SK-N-SH treated with all-trans-retinoic acid at 6 μM for 48 hours (cell line): Measurements from ENCODE around the gene CDH4.

Source experiments
- ATAC-seq: fragments of 200-7000 bp; cut with Tn5 transposase; 3 replicates; pipeline ENCODE4 v1.9.1; 2020; ENCODE audit warnings: mild to moderate bottlenecking, moderate library complexity
- BACH2 ChIP-seq: fragments of 250-450 bp; sonication (Bioruptor Pico); IDR thresholded peaks from 2 replicates; pipeline ENCODE4 v1.9.0; 2021; ENCODE audit warnings: mild to moderate bottlenecking, borderline replicate concordance
- CSDC2 ChIP-seq: fragments of 250-450 bp; sonication (Bioruptor Pico); IDR thresholded peaks from 2 replicates; pipeline ENCODE4 v1.5.0; 2020; ENCODE audit warnings: mild to moderate bottlenecking, moderate library complexity
- GLIS3 ChIP-seq: fragments of 250-450 bp; sonication (Bioruptor Pico); IDR thresholded peaks from 2 replicates; pipeline ENCODE4 v1.5.0; 2020; ENCODE audit warnings: mild to moderate bottlenecking, moderate library complexity
- ISL1 ChIP-seq: fragments of 250-450 bp; sonication (Bioruptor Pico); IDR thresholded peaks from 2 replicates; pipeline ENCODE4 v2.1.2; 2022; ENCODE audit warnings: mild to moderate bottlenecking, moderate library complexity
- PPARA ChIP-seq: fragments of 250-450 bp; sonication (Bioruptor Pico); IDR thresholded peaks from 2 replicates; pipeline ENCODE4 v1.5.0; 2020; ENCODE audit warnings: mild to moderate bottlenecking, borderline replicate concordance
- RARB ChIP-seq: fragments of 250-450 bp; sonication (Bioruptor Pico); IDR thresholded peaks from 2 replicates; pipeline ENCODE4 v1.8.0; 2021; ENCODE audit warnings: mild to moderate bottlenecking, moderate library complexity
- TCF4 ChIP-seq: fragments of 250-450 bp; sonication (Bioruptor Pico); IDR thresholded peaks from 2 replicates; pipeline ENCODE4 v1.8.0; 2021; ENCODE audit warnings: mild to moderate bottlenecking, moderate library complexity, borderline replicate concordance
- TOX ChIP-seq: fragments of 250-450 bp; sonication (Bioruptor Pico); IDR thresholded peaks from 2 replicates; pipeline ENCODE4 v1.8.0; 2021; ENCODE audit warnings: mild to moderate bottlenecking, moderate library complexity, borderline replicate concordance
- ZC3H10 ChIP-seq: fragments of 250-450 bp; sonication (Bioruptor Pico); IDR thresholded peaks from 2 replicates; pipeline ENCODE4 v1.5.1; 2021; ENCODE audit warnings: mild to moderate bottlenecking, moderate library complexity
- ZFP3 ChIP-seq: fragments of 250-450 bp; sonication (Bioruptor Pico); IDR thresholded peaks from 2 replicates; pipeline ENCODE4 v1.5.0; 2020; ENCODE audit warnings: mild to moderate bottlenecking, moderate library complexity
- ZFP30 ChIP-seq: fragments of 450-650 bp; formaldehyde crosslinking; IDR thresholded peaks from 2 replicates; pipeline ENCODE4 v1.5.0; 2022; ENCODE audit warnings: mild to moderate bottlenecking, moderate library complexity
- ZNF565 ChIP-seq: fragments of 450-650 bp; formaldehyde crosslinking; conservative IDR thresholded peaks from 2 replicates; pipeline ENCODE4 v1.5.0; 2020; ENCODE audit warnings: low read depth, mild to moderate bottlenecking, moderate library complexity
- ZNF70 ChIP-seq: fragments of 450-650 bp; formaldehyde crosslinking; IDR thresholded peaks from 2 replicates; pipeline ENCODE4 v1.5.0; 2020; ENCODE audit warnings: mild to moderate bottlenecking, moderate library complexity
- ZNF8 ChIP-seq: fragments of 450-650 bp; formaldehyde crosslinking; IDR thresholded peaks from 2 replicates; pipeline ENCODE4 v1.5.0; 2020; ENCODE audit warnings: mild to moderate bottlenecking, moderate library complexity
- TF ChIP-seq, protein P1 (sequence below): fragments of 250-450 bp; sonication (Bioruptor Pico); IDR thresholded peaks from 2 replicates; pipeline ENCODE4 v1.8.0; 2021; ENCODE audit warnings: low read depth, mild to moderate bottlenecking, moderate library complexity, borderline replicate concordance
- TF ChIP-seq, protein P2 (sequence below): fragments of 250-450 bp; sonication (Bioruptor Pico); IDR thresholded peaks from 2 replicates; pipeline ENCODE4 v1.5.1; 2020; ENCODE audit warnings: low read depth, mild to moderate bottlenecking, moderate library complexity
- TF ChIP-seq, protein P3 (sequence below): fragments of 250-450 bp; sonication (Bioruptor Pico); IDR thresholded peaks from 2 replicates; pipeline ENCODE4 v1.5.1; 2021; ENCODE audit warnings: mild to moderate bottlenecking, moderate library complexity

CDH4 gene

DNA sequence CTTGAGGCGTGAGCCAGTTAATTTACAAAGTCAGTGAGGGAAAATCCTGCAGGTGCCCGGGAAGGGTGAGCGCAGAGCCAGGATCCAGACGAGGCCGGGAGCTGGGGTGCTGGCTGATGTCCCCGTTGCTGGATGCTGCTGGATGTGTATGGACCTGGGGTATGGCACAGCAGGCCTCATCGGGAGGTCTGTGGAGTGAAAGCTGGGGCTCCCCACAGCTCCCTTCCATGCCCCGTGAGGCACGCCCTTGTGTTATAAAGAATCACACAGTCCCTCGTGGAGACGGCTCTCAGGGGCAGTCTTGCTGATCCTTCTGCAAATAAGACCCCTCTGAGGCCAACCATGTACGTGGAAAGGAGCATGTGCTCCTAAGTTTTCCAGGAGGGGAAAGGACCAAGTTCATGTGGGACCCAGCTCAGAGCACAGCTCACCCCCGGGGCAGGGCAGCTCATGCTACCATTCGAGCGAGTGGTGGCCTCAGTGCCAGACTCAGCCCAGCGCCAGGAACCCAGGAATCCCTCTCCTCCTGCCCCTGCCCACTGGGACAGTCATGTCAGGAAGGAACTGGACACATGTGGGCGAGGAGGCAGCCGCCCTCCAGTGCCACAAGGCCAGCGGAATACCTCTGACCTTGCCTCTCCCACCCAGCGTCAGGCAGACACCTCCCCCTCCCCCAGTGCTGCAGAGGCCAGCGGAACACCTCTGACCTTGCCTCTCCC is 97.5 kb downstream of the CDH4 start:
- no peak for ATAC-seq
- TF ChIP-seq ZNF70 (CRISPR knock-in tag) = no peak
- no peak for TF ChIP-seq TOX (CRISPR knock-in tag)
- TF ChIP-seq, protein P1, sequence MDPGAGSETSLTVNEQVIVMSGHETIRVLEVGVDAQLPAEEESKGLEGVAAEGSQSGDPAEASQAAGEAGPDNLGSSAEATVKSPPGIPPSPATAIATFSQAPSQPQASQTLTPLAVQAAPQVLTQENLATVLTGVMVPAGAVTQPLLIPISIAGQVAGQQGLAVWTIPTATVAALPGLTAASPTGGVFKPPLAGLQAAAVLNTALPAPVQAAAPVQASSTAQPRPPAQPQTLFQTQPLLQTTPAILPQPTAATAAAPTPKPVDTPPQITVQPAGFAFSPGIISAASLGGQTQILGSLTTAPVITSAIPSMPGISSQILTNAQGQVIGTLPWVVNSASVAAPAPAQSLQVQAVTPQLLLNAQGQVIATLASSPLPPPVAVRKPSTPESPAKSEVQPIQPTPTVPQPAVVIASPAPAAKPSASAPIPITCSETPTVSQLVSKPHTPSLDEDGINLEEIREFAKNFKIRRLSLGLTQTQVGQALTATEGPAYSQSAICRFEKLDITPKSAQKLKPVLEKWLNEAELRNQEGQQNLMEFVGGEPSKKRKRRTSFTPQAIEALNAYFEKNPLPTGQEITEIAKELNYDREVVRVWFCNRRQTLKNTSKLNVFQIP (CRISPR knock-in tag) = no peak
- no peak for TF ChIP-seq ZC3H10
- no peak for TF ChIP-seq BACH2 (CRISPR knock-in tag)
- TF ChIP-seq PPARA (CRISPR knock-in tag) = no peak
- no peak for TF ChIP-seq RARB
- TF ChIP-seq TCF4 (CRISPR knock-in tag) = no peak
- no peak for TF ChIP-seq ISL1
- no peak for TF ChIP-seq ZFP30
- no peak for TF ChIP-seq GLIS3 (CRISPR knock-in tag)

DNA sequence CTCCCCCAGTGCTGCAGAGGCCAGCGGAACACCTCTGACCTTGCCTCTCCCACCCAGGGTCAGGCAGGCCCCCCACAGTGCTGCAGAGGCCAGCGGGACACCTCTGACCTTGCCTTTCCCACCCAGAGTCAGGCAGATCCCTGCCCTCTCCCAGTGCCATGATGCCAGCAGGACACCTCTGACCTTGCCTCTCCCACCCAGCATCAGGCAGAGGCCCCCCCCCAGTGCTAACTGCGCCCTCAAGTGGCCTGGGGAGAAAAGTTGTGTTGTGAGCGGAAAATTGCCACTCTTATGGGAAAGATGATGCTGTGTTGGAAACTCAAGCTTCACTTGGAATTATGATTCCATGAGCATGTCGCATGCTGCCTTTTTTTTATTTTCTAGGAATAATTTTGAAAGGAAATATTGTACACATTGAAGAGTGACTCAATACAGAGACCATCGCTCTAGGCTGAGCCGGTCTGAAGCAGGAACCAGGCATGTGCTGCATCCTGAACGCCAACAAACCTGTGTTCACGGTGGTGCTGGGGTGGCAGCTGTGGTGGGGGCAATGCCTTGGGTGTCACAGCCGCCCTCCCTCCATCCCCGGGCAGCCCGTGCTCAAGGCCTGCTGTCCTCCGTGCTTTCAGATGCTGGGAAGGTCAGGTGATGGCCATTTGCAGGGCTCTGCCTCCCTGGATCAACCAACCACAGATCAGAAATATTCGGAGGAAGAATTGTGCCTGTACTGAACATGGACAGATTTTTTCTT is 98.6 kb downstream of the CDH4 start:
- TF ChIP-seq, protein P1 (CRISPR knock-in tag) = no peak
- TF ChIP-seq BACH2 (CRISPR knock-in tag) (no peak), PPARA (CRISPR knock-in tag) (no peak)
- TF ChIP-seq, protein P2, sequence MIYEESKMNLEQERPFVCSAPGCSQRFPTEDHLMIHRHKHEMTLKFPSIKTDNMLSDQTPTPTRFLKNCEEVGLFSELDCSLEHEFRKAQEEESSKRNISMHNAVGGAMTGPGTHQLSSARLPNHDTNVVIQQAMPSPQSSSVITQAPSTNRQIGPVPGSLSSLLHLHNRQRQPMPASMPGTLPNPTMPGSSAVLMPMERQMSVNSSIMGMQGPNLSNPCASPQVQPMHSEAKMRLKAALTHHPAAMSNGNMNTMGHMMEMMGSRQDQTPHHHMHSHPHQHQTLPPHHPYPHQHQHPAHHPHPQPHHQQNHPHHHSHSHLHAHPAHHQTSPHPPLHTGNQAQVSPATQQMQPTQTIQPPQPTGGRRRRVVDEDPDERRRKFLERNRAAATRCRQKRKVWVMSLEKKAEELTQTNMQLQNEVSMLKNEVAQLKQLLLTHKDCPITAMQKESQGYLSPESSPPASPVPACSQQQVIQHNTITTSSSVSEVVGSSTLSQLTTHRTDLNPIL (CRISPR knock-in tag) = no peak
- ATAC-seq = no peak

DNA sequence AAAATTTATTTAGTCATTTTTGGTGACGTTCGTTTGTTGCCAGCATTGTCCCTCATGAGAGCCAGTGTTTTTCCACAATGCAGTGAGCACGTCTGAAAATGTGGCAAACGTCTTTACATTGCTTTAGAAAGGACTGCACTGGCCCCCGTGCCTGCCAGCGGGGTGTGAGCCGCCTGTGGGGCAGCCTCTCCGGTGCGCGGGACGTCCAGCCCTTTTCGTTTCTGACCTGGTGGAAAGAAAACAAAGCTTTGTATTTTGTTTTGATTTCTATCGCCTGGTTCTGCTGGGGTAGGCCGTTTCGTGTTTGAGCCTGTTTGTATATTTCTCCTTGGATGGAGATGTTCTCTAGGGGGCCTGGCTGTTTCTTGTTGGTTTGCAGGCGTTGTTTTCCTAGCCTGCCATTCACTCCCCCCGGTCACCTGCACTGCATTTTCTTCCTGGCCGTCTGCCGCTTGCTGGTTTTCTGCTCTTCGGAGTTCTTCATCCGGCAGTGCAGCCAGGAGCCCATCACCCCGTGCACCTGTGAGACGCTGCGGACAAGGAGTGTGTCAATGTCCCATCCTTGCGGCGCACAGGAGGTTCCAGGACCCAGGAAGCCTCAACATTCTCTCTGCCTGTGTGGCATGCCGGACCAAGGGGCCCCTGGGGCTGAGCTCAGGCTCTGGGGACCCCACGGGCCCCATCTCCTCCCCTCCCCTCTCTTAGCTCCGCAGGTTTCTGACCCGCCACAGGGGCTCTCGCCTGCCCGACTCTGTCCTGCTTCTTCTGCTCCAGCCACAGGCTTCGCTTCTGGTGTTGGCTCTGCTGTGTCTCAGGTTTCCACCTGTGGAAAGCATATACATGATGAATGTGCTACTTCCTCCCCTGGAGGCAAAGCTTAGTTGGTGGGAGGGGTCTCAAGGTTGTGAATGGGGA is 100.5 kb downstream of the CDH4 start:
- no peak for TF ChIP-seq PPARA (CRISPR knock-in tag)
- no peak for TF ChIP-seq CSDC2
- no peak for TF ChIP-seq ISL1
- TF ChIP-seq ZNF8 = no peak
- TF ChIP-seq, protein P2 (CRISPR knock-in tag) = no peak
- TF ChIP-seq ZC3H10 = no peak
- no peak for ATAC-seq

DNA sequence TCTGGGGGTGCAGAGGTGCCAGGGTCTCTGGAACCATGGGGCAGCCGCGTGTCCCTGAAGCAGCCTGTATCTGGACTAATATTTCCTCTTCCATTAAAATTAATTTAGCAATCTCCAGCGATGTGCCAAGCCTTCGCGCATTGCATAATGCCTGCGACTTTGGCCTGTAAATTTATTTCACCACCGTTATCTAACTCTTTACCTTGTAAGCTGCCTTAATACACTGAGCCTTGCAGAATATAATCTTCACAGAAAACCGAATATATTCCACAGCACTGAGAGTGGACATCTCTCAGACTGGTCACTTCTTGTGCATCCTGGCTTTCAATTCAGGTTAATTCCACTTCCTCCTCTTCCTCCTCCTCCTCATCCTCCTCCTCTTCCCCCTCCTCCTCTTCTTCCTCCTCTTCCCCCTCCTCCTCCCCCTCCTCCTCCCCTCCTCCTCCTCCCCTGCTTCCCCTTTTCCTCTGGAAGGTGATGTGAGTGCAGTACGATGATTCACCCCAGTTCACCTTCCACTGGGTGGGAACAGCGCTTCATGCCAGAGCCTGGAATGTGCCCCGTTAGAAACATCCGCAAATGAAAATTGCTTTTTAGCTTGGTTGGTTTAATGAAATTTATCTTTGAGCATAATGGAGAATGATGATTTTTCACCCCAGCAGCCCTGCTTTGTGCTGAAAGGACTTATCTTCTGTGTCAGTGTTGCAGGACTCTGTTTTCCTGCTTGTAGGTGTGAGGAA is 101.4 kb downstream of the CDH4 start:
- ATAC-seq = no peak
- TF ChIP-seq TCF4 (CRISPR knock-in tag) (no peak), ZNF8 (no peak), ZFP30 (no peak), ZC3H10 (no peak)
- TF ChIP-seq, all 23 proteins: peak for 0

DNA sequence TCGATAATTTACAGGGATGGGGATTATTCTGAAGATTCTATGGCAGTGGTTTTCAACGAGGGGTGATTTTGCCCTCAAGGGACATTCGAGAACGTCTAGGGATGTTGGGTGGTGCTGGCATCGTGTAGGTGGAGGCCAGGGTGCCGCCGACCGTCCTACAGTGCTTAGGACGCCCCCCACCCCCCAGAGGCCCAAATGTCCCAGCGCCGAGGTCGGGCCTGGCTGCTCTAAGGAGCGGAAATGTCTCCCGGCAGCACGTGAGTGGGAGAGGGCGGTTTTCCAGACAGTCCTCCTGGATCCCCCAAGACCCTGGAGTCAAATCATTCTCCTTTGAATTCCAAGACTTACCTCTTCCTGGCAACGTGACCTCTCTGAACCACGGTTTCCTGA is 101.9 kb downstream of the CDH4 start:
- no peak for ATAC-seq
- TF ChIP-seq, protein P3, sequence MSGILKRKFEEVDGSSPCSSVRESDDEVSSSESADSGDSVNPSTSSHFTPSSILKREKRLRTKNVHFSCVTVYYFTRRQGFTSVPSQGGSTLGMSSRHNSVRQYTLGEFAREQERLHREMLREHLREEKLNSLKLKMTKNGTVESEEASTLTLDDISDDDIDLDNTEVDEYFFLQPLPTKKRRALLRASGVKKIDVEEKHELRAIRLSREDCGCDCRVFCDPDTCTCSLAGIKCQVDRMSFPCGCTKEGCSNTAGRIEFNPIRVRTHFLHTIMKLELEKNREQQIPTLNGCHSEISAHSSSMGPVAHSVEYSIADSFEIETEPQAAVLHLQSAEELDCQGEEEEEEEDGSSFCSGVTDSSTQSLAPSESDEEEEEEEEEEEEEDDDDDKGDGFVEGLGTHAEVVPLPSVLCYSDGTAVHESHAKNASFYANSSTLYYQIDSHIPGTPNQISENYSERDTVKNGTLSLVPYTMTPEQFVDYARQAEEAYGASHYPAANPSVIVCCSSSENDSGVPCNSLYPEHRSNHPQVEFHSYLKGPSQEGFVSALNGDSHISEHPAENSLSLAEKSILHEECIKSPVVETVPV = no peak
- TF ChIP-seq ZFP30 (no peak), GLIS3 (CRISPR knock-in tag) (no peak), ZFP3 (CRISPR knock-in tag) (no peak), ZNF565 (CRISPR knock-in tag) (no peak), CSDC2 (no peak)
- TF ChIP-seq, protein P2 (CRISPR knock-in tag) = no peak
